Body of pancreas (tissue), 4 donors: ENCODE measurements around the gene PAX9.

Experiments used
- POLR2A ChIP-seq, 3 donors: fragments of 450-650 bp; IDR thresholded peaks; one replicate each; pipeline ENCODE4 v1.6.1; 2016; ENCODE audit warnings: antibody characterized with exemption in 3 of 3, mild to moderate bottlenecking in 2 of 3
- TF ChIP-seq, protein P1 (sequence below), 7 experiments: fragments of 450-650 bp in 4 of 7; fragments of 200-600 bp in 3 of 7; sonication (generic) in 3 of 7; IDR thresholded peaks; one replicate each; pipeline ENCODE4 v1.5.1; 2016 to 2019; ENCODE audit warnings: antibody characterized with exemption in 7 of 7

DNA sequence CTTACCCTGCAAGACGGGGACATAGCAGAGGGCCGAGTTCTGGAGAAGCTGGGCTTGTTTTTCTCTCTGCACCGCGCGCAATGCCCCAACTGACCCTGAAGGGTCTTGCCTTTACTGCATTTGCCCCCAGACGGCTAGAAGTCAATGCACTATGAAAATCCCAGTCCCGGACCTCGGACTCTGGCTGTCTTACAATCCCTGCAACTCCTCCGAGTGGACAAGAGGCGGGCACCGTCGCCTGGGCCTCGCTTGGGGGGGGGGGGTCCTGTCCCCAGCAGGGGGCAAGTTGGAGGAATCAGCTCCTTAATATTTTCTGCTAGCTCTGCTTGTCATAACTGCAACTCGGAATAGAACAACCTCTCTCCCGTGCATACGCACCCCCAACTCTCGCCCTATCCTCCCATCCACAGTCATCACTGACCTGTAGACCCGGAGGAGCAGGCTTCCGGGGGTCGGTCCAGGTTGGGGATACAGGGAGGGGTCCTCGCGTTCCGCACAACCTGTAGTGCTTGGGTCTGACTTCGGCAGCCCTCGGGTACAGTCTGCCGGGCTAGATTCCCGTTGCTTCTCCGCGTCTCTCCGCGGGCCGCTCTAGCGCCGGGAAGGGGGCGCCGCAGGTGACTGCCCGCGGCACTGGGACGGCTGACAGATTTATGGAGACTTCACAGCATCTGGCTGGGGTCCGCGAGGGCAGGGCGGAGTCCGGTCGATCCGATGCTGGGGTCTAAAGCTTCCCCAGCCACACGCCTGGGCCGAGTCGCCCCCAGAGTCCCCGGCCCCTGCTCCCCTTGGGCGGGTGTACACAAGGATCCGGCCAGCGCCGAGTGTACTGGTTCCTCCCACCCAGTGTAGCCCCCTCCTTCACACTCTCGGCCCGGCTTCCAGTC is 3.3 kb upstream of the PAX9 start:
- TF ChIP-seq, protein P1, sequence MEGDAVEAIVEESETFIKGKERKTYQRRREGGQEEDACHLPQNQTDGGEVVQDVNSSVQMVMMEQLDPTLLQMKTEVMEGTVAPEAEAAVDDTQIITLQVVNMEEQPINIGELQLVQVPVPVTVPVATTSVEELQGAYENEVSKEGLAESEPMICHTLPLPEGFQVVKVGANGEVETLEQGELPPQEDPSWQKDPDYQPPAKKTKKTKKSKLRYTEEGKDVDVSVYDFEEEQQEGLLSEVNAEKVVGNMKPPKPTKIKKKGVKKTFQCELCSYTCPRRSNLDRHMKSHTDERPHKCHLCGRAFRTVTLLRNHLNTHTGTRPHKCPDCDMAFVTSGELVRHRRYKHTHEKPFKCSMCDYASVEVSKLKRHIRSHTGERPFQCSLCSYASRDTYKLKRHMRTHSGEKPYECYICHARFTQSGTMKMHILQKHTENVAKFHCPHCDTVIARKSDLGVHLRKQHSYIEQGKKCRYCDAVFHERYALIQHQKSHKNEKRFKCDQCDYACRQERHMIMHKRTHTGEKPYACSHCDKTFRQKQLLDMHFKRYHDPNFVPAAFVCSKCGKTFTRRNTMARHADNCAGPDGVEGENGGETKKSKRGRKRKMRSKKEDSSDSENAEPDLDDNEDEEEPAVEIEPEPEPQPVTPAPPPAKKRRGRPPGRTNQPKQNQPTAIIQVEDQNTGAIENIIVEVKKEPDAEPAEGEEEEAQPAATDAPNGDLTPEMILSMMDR (IDR thresholded peaks at IDR 0.05), result no peak
- TF ChIP-seq POLR2A (IDR thresholded peaks at IDR 0.05), result no peak
